Transverse colon (tissue), 4 donors: ENCODE results near the gene CHID1. TPM values are rescaled to one million over a fixed set of nuclear protein-coding genes. Genes with fewer than 3 reads are reported as not detected.

Experiments used
- DNase-seq: peaks from one replicate; pipeline ENCODE4 v3.0.0-alpha.2; 2019
- H3K27ac ChIP-seq, 4 donors: fragments of 200-600 bp; sonication (generic); 2 replicates each; pipeline ENCODE4 v1.5.1; 2016 to 2018; ENCODE audit warnings: inconsistent platforms in 4 of 4
- H3K27me3 ChIP-seq: fragments of 200-600 bp; sonication (generic); 2 replicates; pipeline ENCODE4 v1.5.1; 2017; ENCODE audit warnings: inconsistent platforms
- H3K36me3 ChIP-seq, 4 donors: fragments of 200-600 bp; sonication (generic); 2 replicates each; pipeline ENCODE4 v1.5.1; 2017 to 2019; ENCODE audit warnings: inconsistent platforms in 4 of 4
- H3K4me1 ChIP-seq, 4 donors: fragments of 200-600 bp; sonication (generic); 2 replicates each; pipeline ENCODE4 v1.5.1; 2017 to 2020; ENCODE audit warnings: inconsistent platforms in 4 of 4
- H3K4me3 ChIP-seq, 4 donors: fragments of 200-600 bp; sonication (generic); 1 replicate in 1 of 4; 2 replicates in 3 of 4; pipeline versions ENCODE4 v1.5.1 to v1.6.1; 2017 to 2019; ENCODE audit warnings: inconsistent platforms in 4 of 4
- H3K9me3 ChIP-seq, 2 donors: fragments of 200-600 bp; sonication (generic); 2 replicates each; pipeline ENCODE4 v1.5.1; 2017 to 2019; ENCODE audit warnings: inconsistent platforms in 2 of 2
- EP300 ChIP-seq: sonication (generic); formaldehyde crosslinking; IDR thresholded peaks from one replicate; pipeline ENCODE4 v1.6.1; 2017; ENCODE audit warnings: antibody characterized with exemption, low read depth
- POLR2A ChIP-seq: fragments of 450-650 bp; IDR thresholded peaks from one replicate; pipeline ENCODE4 v1.6.1; 2016; ENCODE audit warnings: antibody characterized with exemption, mild to moderate bottlenecking, moderate library complexity
- POLR2AphosphoS5 ChIP-seq, 3 donors: sonication (generic); formaldehyde crosslinking; IDR thresholded peaks; one replicate each; pipeline ENCODE4 v1.6.1; 2016; ENCODE audit warnings: antibody characterized with exemption in 3 of 3
- WGBS, 2 donors: methylation state at CpG; one replicate each; pipeline ENCODE4 v1.1.5; 2018; ENCODE audit warnings: low coverage in 1 of 2; 5-methylcytosine and 5-hydroxymethylcytosine counted together
- in situ Hi-C, 4 donors: fragments of 200-750 bp; cut with MboI; loops; one replicate each; pipeline versions ENCODE4 v1.15.0 to v1.15.1; 2017; ENCODE audit warnings: low sequenced_read_pairs in 3 of 4, low pct_ligation_motif_present in 1 of 4, low pct_unique_long_range_greater_than_20kb in 1 of 4
- intact Hi-C: fragments of 100-400 bp; cut with DNase I; formaldehyde crosslinking; loops from one replicate; pipeline ENCODE4 v1.15.1; 2023; ENCODE audit warnings: low total_unique reads
- total RNA-seq, 4 donors: library from RNA; depleted of rRNA; stranded (reverse); fragments of >200 nt; gene quantifications; one replicate each; pipeline ENCODE4 v1.1.0, GENCODE V29; 2016
- TF ChIP-seq, protein P1 (sequence below), 5 experiments: fragments of 200-600 bp in 3 of 5; fragments of 450-650 bp in 2 of 5; sonication (generic) in 3 of 5; IDR thresholded peaks; 1 replicate in 2 of 5; 2 replicates in 3 of 5; pipeline ENCODE4 v1.5.1; 2016 to 2017; ENCODE audit warnings: antibody characterized with exemption in 5 of 5, inconsistent platforms in 3 of 5, mild to moderate bottlenecking in 2 of 5, moderate library complexity in 1 of 5

The CHID1 gene
- total RNA-seq, 4 donors from 2014 or later, result 15.3 to 58.2 (median 41.4) TPM

DNA sequence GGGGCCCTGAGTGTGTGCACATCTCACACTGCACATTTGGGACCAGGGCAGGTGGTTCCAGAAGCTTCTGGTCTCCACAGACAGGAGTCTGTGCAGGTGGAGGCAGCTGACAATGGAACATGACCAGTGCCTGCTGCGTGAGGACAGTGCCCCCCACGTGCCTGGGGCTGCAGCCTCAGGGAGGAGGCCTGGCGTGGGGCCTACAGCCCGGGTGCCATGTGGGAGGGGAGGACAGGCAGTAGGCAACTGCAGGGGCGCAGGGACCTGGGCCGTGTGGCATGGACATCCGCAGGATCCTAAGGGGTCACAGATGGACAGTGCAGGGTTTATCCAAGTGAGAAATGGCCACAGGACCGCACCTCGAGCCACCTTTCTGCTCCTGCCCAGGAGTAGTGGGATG lies 39.1 kb downstream of the CHID1 start:
- H3K9me3 ChIP-seq, result no peaks in the 10 kb centered on the region
- 78% methylated on average over 9 of the region's 9 CpGs; no CpG with 5 or more reads in 1 of the 2 donors for WGBS, 2 donors
- TF ChIP-seq POLR2A (no peak), POLR2AphosphoS5 (IDR thresholded peaks at IDR 0.05) (no peak)
- TF ChIP-seq, protein P1, sequence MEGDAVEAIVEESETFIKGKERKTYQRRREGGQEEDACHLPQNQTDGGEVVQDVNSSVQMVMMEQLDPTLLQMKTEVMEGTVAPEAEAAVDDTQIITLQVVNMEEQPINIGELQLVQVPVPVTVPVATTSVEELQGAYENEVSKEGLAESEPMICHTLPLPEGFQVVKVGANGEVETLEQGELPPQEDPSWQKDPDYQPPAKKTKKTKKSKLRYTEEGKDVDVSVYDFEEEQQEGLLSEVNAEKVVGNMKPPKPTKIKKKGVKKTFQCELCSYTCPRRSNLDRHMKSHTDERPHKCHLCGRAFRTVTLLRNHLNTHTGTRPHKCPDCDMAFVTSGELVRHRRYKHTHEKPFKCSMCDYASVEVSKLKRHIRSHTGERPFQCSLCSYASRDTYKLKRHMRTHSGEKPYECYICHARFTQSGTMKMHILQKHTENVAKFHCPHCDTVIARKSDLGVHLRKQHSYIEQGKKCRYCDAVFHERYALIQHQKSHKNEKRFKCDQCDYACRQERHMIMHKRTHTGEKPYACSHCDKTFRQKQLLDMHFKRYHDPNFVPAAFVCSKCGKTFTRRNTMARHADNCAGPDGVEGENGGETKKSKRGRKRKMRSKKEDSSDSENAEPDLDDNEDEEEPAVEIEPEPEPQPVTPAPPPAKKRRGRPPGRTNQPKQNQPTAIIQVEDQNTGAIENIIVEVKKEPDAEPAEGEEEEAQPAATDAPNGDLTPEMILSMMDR (IDR thresholded peaks at IDR 0.05), result no peak
- no peaks in the 10 kb centered on the region for H3K4me1 ChIP-seq
- in situ Hi-C loops, result loop anchor here in 2 of 4 donors (25.0 kb wide), 1 partner anchor 166 kb away; the partner anchor contains the start of gene MUC6 (in 2 of the 2)
- no peaks in the 10 kb centered on the region for H3K36me3 ChIP-seq
- no peak overlapping the region for H3K27ac ChIP-seq
- DNase-seq, result no peak
- no peak overlapping the region for H3K4me3 ChIP-seq
- no peaks in the 10 kb centered on the region for H3K27me3 ChIP-seq
- intact Hi-C loops, result no loop called here

DNA sequence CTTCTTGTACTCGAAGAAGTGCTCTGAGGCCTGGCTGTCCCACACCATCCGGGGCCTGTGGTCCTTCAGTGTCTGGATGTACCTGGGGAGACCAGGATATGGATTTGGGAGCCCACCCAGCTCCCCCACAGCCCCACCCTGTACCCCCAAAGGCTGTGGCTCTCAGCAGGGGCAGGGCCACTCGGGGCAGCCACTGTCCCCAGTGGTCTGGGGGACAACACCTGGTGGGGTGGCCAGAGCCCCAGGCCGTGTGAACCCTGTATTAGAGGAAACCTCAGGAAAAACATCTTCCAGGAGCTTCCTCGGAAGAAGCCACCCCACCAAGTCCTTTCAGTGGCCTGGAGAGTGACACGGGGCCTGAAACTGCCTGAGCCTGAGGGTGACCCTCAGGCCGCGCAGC lies 40.2 kb downstream of the CHID1 start:
- intact Hi-C loops, result no loop called here
- Histone ChIP-seq H3K27ac (no peak overlapping the region), H3K4me3 (no peak overlapping the region), H3K27me3 (no peaks in the 10 kb centered on the region), H3K4me1 (no peaks in the 10 kb centered on the region), H3K9me3 (no peaks in the 10 kb centered on the region), H3K36me3 (no peaks in the 10 kb centered on the region)
- no peak for TF ChIP-seq POLR2A
- TF ChIP-seq, protein P1 (IDR thresholded peaks at IDR 0.05), result no peak
- TF ChIP-seq EP300, result no peak
- TF ChIP-seq POLR2AphosphoS5 (IDR thresholded peaks at IDR 0.05), result no peak
- DNase-seq, result no peak
- in situ Hi-C loops, result loop anchor here in 2 of 4 donors (25.0 kb wide), 1 partner anchor 167 kb away; the partner anchor contains the start of gene MUC6 (in 2 of the 2)
- WGBS, 2 donors, result 80 to 87% methylated on average over 2 to 8 of the region's 8 CpGs

DNA sequence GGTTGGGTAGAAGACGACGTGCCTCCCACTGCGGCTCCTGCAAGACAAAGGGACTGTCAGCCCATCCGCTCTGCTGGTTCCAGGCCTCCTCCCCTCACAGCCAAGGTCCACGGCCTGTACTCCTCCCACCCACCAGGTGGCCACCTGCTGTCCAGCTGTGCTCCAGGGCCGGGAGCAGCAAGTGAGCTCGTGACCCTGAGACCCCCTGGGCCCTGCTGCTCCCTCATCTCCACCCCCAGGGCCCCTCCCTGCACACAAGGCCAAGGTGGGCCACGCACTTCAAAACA lies 40.5 kb downstream of the CHID1 start:
- 80% methylated on average over 5 of the region's 8 CpGs; no CpG with 5 or more reads in 1 of the 2 donors for WGBS, 2 donors
- Histone ChIP-seq H3K4me1 (no peaks in the 10 kb centered on the region), H3K27ac (no peak overlapping the region), H3K4me3 (no peak overlapping the region), H3K9me3 (no peaks in the 10 kb centered on the region), H3K36me3 (no peaks in the 10 kb centered on the region), H3K27me3 (no peaks in the 10 kb centered on the region)
- no peak for TF ChIP-seq EP300
- TF ChIP-seq, protein P1 (IDR thresholded peaks at IDR 0.05), result no peak
- no peak for TF ChIP-seq POLR2A
- no peak for TF ChIP-seq POLR2AphosphoS5 (IDR thresholded peaks at IDR 0.05)
- intact Hi-C loops (no loop called here), in situ Hi-C loops (loop anchor here in 2 of 4 donors (25.0 kb wide), 1 partner anchor 167 kb away; the partner anchor contains the start of gene MUC6 (in 2 of the 2))
- DNase-seq, result no peak

DNA sequence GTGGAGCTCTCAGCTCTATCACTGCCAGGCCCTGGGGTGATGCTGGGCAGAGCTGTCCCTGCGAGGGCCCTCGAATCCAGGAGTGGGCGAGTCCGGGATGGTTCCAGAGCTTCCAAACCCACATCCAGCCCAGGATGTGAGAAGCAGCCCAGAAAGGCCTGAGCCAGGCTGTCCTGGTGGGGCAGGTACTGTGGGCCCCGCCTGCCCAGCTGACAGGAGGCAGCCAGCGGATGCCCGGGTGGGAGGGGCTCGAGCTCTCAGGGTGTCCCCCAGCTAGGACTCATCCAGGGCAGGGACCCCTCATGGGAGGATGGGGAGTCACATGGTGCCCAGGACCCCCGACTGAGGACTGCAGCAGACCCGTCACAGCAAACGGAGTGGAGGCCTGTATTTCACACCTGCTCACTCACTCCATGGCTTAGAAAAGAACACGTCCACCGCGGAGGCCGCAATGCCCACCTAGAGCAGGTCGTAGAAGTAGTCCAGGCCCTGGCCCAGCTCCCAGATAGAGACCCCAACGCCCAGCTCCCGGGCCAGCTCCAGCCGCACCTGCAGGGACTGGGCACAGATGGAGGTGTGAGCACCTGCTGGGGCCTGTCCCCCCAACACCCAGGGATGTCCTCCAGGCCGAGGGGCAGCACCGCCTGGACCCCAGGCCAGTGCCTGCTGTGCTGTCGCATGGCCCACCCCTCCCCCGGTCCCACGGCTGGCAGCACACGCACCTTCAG lies 41.0 kb downstream of the CHID1 start:
- Histone ChIP-seq H3K4me3 (no peak overlapping the region), H3K27ac (no peak overlapping the region), H3K9me3 (no peaks in the 10 kb centered on the region), H3K27me3 (peaks cover 1% of the 10 kb centered on the region), H3K36me3 (no peaks in the 10 kb centered on the region), H3K4me1 (no peaks in the 10 kb centered on the region)
- WGBS, 2 donors, result 83% methylated on average over 12 of the region's 25 CpGs; no CpG with 5 or more reads in 1 of the 2 donors
- TF ChIP-seq EP300 (no peak), POLR2AphosphoS5 (IDR thresholded peaks at IDR 0.05) (no peak), POLR2A (no peak)
- TF ChIP-seq, protein P1 (IDR thresholded peaks at IDR 0.05), result no peak
- in situ Hi-C loops, result loop anchor here in 2 of 4 donors (25.0 kb wide), 1 partner anchor 168 kb away; the partner anchor contains the start of gene MUC6 (in 2 of the 2)
- intact Hi-C loops, result no loop called here
- no peak for DNase-seq
